ENCODE results near the gene GRAMD1B.

DNA sequence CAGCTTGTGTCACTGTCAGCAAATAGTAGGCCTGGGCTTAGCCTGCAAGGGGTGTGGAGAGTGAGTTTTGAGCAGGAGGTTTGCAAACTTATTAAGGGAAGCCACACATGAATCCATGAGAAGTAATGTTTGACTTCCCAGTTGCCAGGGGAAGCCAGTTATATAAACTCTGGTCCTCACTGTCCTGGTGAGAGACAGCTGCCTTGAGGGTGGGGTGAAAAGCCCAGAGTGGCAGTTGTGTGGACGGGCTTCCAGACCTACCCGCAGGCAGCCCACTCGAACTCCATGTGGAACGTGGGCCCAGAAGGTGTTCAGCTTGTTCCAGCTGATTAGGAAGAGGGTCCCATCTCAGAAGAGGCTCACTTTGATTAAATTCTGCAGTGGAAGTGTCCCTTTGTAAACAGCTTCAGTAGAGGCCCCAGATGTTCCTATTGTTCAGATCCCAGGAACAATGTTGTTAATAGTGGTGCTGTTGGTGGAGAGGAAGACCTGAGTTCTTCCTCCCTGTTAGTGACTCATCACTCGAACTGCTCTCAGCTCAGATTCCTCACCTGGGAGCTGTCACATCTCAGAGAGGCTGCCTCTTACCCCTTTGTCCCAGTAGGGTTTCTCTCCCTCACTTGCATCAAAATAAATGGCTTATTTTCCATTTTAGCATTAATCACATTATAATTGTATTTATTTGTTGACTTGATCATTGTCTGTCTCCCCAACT, 63.4 kb downstream of the GRAMD1B start:
- TF ChIP-seq, protein P1, sequence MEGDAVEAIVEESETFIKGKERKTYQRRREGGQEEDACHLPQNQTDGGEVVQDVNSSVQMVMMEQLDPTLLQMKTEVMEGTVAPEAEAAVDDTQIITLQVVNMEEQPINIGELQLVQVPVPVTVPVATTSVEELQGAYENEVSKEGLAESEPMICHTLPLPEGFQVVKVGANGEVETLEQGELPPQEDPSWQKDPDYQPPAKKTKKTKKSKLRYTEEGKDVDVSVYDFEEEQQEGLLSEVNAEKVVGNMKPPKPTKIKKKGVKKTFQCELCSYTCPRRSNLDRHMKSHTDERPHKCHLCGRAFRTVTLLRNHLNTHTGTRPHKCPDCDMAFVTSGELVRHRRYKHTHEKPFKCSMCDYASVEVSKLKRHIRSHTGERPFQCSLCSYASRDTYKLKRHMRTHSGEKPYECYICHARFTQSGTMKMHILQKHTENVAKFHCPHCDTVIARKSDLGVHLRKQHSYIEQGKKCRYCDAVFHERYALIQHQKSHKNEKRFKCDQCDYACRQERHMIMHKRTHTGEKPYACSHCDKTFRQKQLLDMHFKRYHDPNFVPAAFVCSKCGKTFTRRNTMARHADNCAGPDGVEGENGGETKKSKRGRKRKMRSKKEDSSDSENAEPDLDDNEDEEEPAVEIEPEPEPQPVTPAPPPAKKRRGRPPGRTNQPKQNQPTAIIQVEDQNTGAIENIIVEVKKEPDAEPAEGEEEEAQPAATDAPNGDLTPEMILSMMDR (conservative IDR thresholded peaks at IDR 0.05 in 1 of 2, IDR thresholded peaks at IDR 0.05 in 1 of 2; ENCODE audit: low read depth in 1 of 2, low read length in 2 of 2), result no peak
- no peak for TF ChIP-seq EZH2 (IDR thresholded peaks at IDR 0.05; ENCODE audit: low read length, missing control alignments)

Measured in fibroblast of lung (primary cell).